OCI-LY1 (cell line): ENCODE measurements around the gene ID2.
"Not testable (repeated sequence)": the region's sequence is repeated elsewhere in the genome, so short reads cannot be mapped to it uniquely, and the experiment has no call there.

Experiments used
- H2AFZ ChIP-seq: fragments of 200-600 bp; sonication (generic), shearing (Covaris generic); 2 replicates; pipeline ENCODE4 v1.6.0; 2014; ENCODE audit warnings: antibody characterized with exemption, mild to moderate bottlenecking, low read length
- H3F3A ChIP-seq: fragments of 200-600 bp; sonication (generic), shearing (Covaris generic); 2 replicates; pipeline ENCODE4 v1.6.0; 2014; ENCODE audit warnings: mild to moderate bottlenecking, antibody characterized with exemption, low read length, moderate library complexity; ENCODE audit not compliant: insufficient read depth
- H3K27ac ChIP-seq: fragments of 200-600 bp; sonication (generic); 2 replicates; pipeline ENCODE4 v1.5.1; 2014; ENCODE audit warnings: low read length, mixed run types, mild to moderate bottlenecking, low read depth; ENCODE audit not compliant: poor library complexity, severe bottlenecking
- H3K27me3 ChIP-seq: fragments of 200-600 bp; sonication (generic); 2 replicates; pipeline ENCODE4 v1.6.0; 2014; ENCODE audit warnings: antibody characterized with exemption, mild to moderate bottlenecking, low read length, moderate library complexity; ENCODE audit not compliant: insufficient read depth
- H3K36me3 ChIP-seq: fragments of 200-600 bp; sonication (generic); 2 replicates; pipeline ENCODE4 v1.6.1; 2014; ENCODE audit warnings: mild to moderate bottlenecking, antibody characterized with exemption, low read length, moderate library complexity, mixed read lengths; ENCODE audit not compliant: insufficient read depth
- H3K4me1 ChIP-seq: fragments of 200-600 bp; sonication (generic); 2 replicates; pipeline ENCODE4 v1.5.1; 2014; ENCODE audit warnings: mild to moderate bottlenecking, low read length, moderate library complexity; ENCODE audit not compliant: insufficient read depth, severe bottlenecking
- H3K4me2 ChIP-seq: fragments of 200-600 bp; sonication (generic), shearing (Covaris generic); 2 replicates; pipeline ENCODE4 v1.6.1; 2014; ENCODE audit warnings: low read length
- H3K4me3 ChIP-seq: fragments of 200-600 bp; sonication (generic); 2 replicates; pipeline ENCODE4 v1.5.1; 2014; ENCODE audit warnings: low read length, low read depth, mild to moderate bottlenecking, mixed read lengths; ENCODE audit not compliant: poor library complexity, severe bottlenecking
- H3K79me2 ChIP-seq: fragments of 200-600 bp; shearing (Covaris generic); 2 replicates; pipeline ENCODE4 v1.6.1; 2016; ENCODE audit warnings: mixed run types, low read length, mixed read lengths; ENCODE audit not compliant: insufficient read depth
- H3K9ac ChIP-seq: fragments of 200-600 bp; sonication (generic), shearing (Covaris generic); 2 replicates; pipeline ENCODE4 v1.6.1; 2014; ENCODE audit warnings: mild to moderate bottlenecking, low read length, mixed read lengths
- H3K9me2 ChIP-seq: fragments of 200-600 bp; sonication (generic), shearing (Covaris generic); 2 replicates; pipeline ENCODE4 v1.6.1; 2014; ENCODE audit warnings: low read depth, mild to moderate bottlenecking, low read length, mixed read lengths
- H3K9me3 ChIP-seq: fragments of 200-600 bp; shearing (Covaris generic); 2 replicates; pipeline ENCODE4 v1.6.1; 2014; ENCODE audit warnings: low read length, mixed read lengths
- H4K20me1 ChIP-seq: fragments of 200-600 bp; sonication (generic), shearing (Covaris generic); 2 replicates; pipeline ENCODE4 v1.6.0; 2016; ENCODE audit warnings: mild to moderate bottlenecking, low read length; ENCODE audit not compliant: insufficient read depth
- EZH2 ChIP-seq: fragments of 200-600 bp; sonication (generic), shearing (Covaris generic); IDR thresholded peaks from 2 replicates; pipeline ENCODE4 v1.8.0; 2017; ENCODE audit warnings: borderline replicate concordance, mixed run types, mild to moderate bottlenecking, antibody characterized with exemption, low read length, moderate library complexity, mixed read lengths
- TF ChIP-seq, protein P1 (sequence below): fragments of 200-600 bp; sonication (generic), shearing (Covaris generic); IDR thresholded peaks from 2 replicates; pipeline ENCODE4 v1.5.1; 2017; ENCODE audit warnings: mild to moderate bottlenecking, antibody characterized with exemption, low read length, moderate library complexity, mixed read lengths

The ID2 gene

DNA sequence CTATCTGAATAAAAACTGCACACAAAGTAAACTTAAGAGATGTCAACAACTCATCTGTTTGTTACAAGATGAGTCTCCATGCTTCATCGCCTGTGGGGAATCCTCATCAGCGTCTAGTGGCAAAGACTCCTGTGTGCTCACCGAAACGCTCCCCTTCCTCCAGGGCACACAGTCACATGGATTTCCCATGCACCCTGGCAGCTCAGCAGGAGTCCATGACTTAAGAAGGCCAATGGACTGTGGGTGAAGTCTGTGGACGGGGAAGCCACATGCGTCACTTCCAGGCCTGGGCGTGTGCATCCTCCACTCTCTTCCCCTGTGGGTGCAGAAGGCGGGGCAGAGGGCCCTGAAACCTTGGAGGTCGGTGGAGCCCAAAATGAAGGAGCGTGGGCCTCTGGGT, 41.1 kb downstream of the ID2 start:
- Histone ChIP-seq H3K9ac (no peak overlapping the region), H3K36me3 (0 out of 2 replicates have a peak, but pooled peaks cover 2% of the 10 kb centered on the region), H2AFZ (no peak overlapping the region), H3F3A (no peaks in the 10 kb centered on the region), H3K9me2 (no peaks in the 10 kb centered on the region), H3K4me1 (no peaks in the 10 kb centered on the region), H3K27me3 (no peaks in the 10 kb centered on the region), H3K79me2 (no peaks in the 10 kb centered on the region), H3K4me2 (no peak overlapping the region), H3K4me3 (no peak overlapping the region), H3K9me3 (no peaks in the 10 kb centered on the region), H4K20me1 (no peaks in the 10 kb centered on the region), H3K27ac (no peak overlapping the region)
- TF ChIP-seq, protein P1, sequence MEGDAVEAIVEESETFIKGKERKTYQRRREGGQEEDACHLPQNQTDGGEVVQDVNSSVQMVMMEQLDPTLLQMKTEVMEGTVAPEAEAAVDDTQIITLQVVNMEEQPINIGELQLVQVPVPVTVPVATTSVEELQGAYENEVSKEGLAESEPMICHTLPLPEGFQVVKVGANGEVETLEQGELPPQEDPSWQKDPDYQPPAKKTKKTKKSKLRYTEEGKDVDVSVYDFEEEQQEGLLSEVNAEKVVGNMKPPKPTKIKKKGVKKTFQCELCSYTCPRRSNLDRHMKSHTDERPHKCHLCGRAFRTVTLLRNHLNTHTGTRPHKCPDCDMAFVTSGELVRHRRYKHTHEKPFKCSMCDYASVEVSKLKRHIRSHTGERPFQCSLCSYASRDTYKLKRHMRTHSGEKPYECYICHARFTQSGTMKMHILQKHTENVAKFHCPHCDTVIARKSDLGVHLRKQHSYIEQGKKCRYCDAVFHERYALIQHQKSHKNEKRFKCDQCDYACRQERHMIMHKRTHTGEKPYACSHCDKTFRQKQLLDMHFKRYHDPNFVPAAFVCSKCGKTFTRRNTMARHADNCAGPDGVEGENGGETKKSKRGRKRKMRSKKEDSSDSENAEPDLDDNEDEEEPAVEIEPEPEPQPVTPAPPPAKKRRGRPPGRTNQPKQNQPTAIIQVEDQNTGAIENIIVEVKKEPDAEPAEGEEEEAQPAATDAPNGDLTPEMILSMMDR, result no peak
- no peak for TF ChIP-seq EZH2

DNA sequence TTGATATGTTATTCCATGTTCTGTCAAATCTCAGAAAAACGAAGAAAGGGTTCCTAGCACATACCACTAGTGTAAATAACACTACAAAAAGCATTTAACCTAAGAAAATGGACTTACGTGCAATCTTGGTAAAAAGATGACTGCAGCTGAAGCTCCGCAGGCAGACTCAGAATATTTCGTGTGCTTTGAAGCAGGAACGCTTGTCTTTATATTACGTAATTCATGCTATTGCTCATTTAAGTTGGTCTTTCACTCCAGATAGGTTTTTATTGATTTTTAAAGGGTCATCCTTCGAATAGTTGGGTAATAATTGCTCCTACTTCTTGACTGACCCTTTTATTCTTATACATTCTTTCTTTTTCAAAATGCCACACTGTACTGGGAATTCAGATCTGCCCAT, 44.0 kb downstream of the ID2 start:
- H3K79me2 ChIP-seq, result no peaks in the 10 kb centered on the region

DNA sequence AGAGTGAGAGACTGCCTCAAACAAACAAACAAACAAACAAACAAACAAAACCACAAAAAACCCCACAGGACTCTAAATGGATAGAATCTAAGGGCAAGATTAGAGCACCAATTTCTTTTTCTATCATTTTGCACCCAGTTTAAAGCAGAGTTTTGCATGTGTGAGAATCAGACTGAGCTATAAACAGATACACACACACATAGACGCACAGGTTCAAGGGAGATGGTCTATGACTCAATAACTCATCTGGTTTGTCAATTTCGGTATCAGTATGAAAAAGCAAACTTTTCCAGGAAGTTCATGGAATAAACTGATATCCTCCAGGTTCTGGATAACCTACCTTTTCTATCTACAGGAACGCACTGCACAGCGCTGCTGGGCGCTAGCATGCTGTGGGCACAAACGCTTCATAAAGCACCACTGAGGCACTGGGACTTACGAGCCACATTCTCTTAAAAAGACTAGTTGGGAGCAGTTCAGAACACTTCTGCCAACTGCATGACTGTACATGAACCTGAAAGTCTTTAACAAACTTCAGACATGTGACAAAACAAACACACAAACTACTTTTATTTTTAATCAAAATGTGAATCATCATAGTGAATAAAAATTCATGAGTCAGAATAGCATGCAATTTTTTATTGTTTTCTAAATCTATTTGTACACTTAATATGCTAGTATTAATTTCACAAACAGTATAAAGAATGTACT, 46.6 kb downstream of the ID2 start:
- Histone ChIP-seq H3K27ac (no peak overlapping the region), H2AFZ (no peak overlapping the region), H3K79me2 (no peaks in the 10 kb centered on the region), H3K4me1 (no peaks in the 10 kb centered on the region), H3K27me3 (no peaks in the 10 kb centered on the region), H3K4me2 (no peak overlapping the region), H4K20me1 (no peaks in the 10 kb centered on the region), H3F3A (no peaks in the 10 kb centered on the region), H3K36me3 (peaks cover 39% of the 10 kb centered on the region), H3K4me3 (no peak overlapping the region), H3K9ac (no peak overlapping the region), H3K9me3 (no peaks in the 10 kb centered on the region), H3K9me2 (no peaks in the 10 kb centered on the region)
- TF ChIP-seq EZH2, result no peak
- TF ChIP-seq, protein P1, result no peak

More for the DNA sequence above, 44.0 kb downstream of the ID2 start:
- H3K4me3 ChIP-seq, result no peak overlapping the region
- H3K36me3 ChIP-seq, result peaks cover 19% of the 10 kb centered on the region
- H2AFZ ChIP-seq, result no peak overlapping the region
- H3K9ac ChIP-seq, result no peak overlapping the region
- no peaks in the 10 kb centered on the region for H3K4me1 ChIP-seq
- no peaks in the 10 kb centered on the region for H3K27me3 ChIP-seq
- H3F3A ChIP-seq, result no peaks in the 10 kb centered on the region
- no peak overlapping the region for H3K27ac ChIP-seq
- no peaks in the 10 kb centered on the region for H4K20me1 ChIP-seq
- TF ChIP-seq EZH2, result no peak
- TF ChIP-seq, protein P1, result no peak
- no peaks in the 10 kb centered on the region for H3K9me2 ChIP-seq
- no peaks in the 10 kb centered on the region for H3K9me3 ChIP-seq
- no peak overlapping the region for H3K4me2 ChIP-seq

DNA sequence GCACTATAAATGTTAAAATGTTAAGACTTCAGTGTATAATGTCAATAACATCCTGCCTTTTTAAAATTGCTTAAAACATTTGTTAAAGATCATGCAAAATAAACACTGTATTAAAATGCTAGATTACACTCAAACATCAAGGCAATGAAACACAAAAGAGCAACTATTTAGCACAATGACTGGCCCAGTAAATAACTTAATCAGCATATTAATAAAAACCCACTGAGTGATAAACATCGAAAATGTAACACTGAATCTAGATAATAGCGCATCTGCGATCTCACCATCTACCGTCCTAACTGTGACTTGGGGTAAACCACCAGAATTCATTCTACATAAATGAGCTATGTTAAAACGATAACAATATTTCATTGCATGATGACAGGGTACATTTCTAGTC, 47.2 kb downstream of the ID2 start:
- H3K4me1 ChIP-seq, H3K4me3 ChIP-seq, H3K27ac ChIP-seq, H2AFZ ChIP-seq, H3F3A ChIP-seq, H3K9ac ChIP-seq, H3K9me3 ChIP-seq, H3K79me2 ChIP-seq, H3K4me2 ChIP-seq, H4K20me1 ChIP-seq, H3K27me3 ChIP-seq, H3K9me2 ChIP-seq: not testable (repeated sequence)
- peaks cover 46% of the 10 kb centered on the region for H3K36me3 ChIP-seq
